AG10803 (cell line): ENCODE data around the gene SCN2A.

ENCODE experiments used
- DNase-seq: peaks from one replicate; pipeline ENCODE4 v3.0.0; 2010; ENCODE audit warnings: low read depth
- H3K4me3 ChIP-seq: 2 replicates; pipeline ENCODE4 v1.5.1; 2011; ENCODE audit warnings: mild to moderate bottlenecking, low read length, control low read depth
- TF ChIP-seq, protein P1 (sequence below): conservative IDR thresholded peaks from 2 replicates; pipeline ENCODE4 v1.5.1; 2011; ENCODE audit warnings: mild to moderate bottlenecking, low read length, control low read depth, inconsistent platforms

Gene SCN2A

GRCh38 chr2:165293440-165294420 is 54.5 kb downstream of the SCN2A start:
- TF ChIP-seq, protein P1, sequence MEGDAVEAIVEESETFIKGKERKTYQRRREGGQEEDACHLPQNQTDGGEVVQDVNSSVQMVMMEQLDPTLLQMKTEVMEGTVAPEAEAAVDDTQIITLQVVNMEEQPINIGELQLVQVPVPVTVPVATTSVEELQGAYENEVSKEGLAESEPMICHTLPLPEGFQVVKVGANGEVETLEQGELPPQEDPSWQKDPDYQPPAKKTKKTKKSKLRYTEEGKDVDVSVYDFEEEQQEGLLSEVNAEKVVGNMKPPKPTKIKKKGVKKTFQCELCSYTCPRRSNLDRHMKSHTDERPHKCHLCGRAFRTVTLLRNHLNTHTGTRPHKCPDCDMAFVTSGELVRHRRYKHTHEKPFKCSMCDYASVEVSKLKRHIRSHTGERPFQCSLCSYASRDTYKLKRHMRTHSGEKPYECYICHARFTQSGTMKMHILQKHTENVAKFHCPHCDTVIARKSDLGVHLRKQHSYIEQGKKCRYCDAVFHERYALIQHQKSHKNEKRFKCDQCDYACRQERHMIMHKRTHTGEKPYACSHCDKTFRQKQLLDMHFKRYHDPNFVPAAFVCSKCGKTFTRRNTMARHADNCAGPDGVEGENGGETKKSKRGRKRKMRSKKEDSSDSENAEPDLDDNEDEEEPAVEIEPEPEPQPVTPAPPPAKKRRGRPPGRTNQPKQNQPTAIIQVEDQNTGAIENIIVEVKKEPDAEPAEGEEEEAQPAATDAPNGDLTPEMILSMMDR = peak; percentile 87
- DNase-seq = peak; percentile 90
- H3K4me3 ChIP-seq = no peak overlapping the region

DNA sequence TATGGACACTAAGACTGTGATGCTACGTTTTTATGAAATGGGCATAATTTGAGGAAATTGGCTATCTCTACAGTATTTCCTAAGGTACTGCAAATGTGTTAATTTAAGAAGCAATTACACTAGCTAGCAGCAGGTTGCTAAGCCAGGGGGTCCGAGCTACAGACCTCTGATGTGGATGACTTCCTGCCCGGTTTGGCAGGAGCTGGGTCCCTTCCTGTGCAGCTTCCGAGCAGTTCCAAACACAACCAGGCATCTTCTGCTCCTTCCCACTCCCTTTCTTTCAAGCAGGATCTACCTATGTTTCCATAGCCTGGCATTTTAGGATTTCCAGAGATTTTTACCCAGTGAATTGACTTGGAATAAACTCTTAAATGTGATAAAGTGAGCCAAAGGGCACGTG is 55.7 kb downstream of the SCN2A start:
- H3K4me3 ChIP-seq = no peak overlapping the region
- DNase-seq = no peak
- TF ChIP-seq, protein P1 = no peak

DNA sequence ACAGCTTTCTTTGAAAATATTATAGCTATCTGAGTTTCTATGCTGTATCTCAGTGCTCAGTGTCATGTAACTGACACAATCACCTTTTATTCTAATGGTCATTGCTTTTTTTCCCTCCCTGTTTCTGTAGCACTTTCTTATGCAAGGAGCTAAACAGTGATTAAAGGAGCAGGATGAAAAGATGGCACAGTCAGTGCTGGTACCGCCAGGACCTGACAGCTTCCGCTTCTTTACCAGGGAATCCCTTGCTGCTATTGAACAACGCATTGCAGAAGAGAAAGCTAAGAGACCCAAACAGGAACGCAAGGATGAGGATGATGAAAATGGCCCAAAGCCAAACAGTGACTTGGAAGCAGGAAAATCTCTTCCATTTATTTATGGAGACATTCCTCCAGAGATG is 56.4 kb downstream of the SCN2A start:
- no peak for DNase-seq
- TF ChIP-seq, protein P1 = no peak

GRCh38 chr2:165305391-165306096 is 66.3 kb downstream of the SCN2A start:
- DNase-seq = no peak
- H3K4me3 ChIP-seq = no peak overlapping the region
- TF ChIP-seq, protein P1 = no peak

More for the DNA sequence above, 56.4 kb downstream of the SCN2A start:
- H3K4me3 ChIP-seq = no peak overlapping the region

DNA sequence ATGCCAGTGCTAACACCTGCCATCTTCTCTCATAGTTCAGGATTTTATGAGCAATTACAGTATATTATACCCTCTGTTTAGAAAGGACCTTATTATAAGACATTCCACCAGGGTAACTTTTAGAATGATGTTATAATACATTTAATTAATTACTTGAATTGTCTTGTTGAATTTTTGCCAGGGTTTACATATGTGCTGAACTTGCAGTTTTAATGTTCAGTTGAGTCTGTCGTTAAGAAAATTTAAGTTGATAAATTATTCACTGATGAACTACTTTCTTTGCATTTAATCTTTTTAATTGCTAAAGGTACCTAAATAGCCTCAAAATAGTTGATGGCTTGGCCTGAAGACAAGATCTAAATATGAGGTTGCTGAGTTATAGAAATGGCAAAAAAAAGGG is 68.1 kb downstream of the SCN2A start:
- no peak overlapping the region for H3K4me3 ChIP-seq
- TF ChIP-seq, protein P1 = no peak
- no peak for DNase-seq

GRCh38 chr2:165311949-165312348 is 72.7 kb downstream of the SCN2A start:
- DNase-seq = no peak
- TF ChIP-seq, protein P1 = no peak
- no peak overlapping the region for H3K4me3 ChIP-seq

- no peak overlapping the region for H3K4me3 ChIP-seq
- TF ChIP-seq, protein P1 = no peak
- no peak for DNase-seq
Observed at GRCh38 chr2:165312999-165313398, 73.8 kb downstream of the SCN2A start.
